Measurements from ENCODE around the gene FRY. TPM values are rescaled to one million over a fixed set of nuclear protein-coding genes. Genes with fewer than 3 reads are reported as not detected.

Gene FRY
- total and polyA plus RNA-seq, 2 of the 13 experiments (the other 11 are each of a cell fraction or from before 2014, with no cell fraction given), result 8.2 to 13.1 TPM

DNA sequence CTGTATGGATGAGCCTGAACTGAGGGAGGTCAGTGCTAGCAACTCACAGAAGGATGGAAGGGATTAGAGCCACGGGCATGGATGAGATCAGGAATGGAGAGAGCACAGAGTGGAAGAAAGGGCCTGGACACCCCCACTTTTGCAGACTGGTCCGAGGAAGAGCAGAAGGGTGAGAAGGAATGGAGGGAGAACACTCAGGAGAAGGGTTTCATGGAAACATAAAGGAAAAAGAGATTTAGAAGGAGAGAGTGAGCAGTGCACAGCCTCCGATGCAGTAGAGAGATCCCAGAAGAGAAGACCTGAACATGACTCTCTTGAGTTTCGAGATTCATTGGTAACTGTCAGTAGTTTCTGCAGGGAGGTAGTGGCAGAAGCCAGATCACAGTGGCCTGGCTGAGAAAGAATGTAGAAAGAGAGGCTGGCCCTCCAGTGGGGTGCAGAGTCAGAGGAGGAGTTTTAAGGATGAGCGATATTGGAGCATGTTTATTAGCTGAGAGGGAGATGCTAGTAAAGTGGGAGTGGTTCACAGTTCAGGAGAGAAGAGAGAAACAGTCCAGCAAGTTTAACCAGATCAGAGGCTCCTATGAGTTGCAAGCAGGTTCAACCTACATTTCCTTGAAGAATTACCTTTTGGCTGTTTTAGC lies 174.6 kb downstream of the FRY start:
- Histone ChIP-seq H3K4me3 (replicated peaks in 1 of 3; ENCODE audit: insufficient read depth in 1 of 3, low read depth in 2 of 3, low read length in 3 of 3) (no peak overlapping the region), H3K9me3 (ENCODE audit: low read length) (no peaks in the 10 kb centered on the region), H3K27me3 (ENCODE audit: control insufficient read depth in 1 of 2, insufficient read depth in 2 of 2, low read length in 2 of 2) (no peaks in the 10 kb centered on the region), H2AFZ (ENCODE audit: low read length) (no peak overlapping the region), H3K4me1 (ENCODE audit: insufficient read depth, low read length) (no peaks in the 10 kb centered on the region), H3K4me2 (ENCODE audit: low read depth, low read length) (no peak overlapping the region), H3K36me3 (replicated peaks in 1 of 2; ENCODE audit: control insufficient read depth in 1 of 2, insufficient read depth in 2 of 2, low read length in 2 of 2) (peaks cover 11 to 36% of the 10 kb centered on the region in 2 experiments), H3K79me2 (ENCODE audit: insufficient read depth, low read length) (no peaks in the 10 kb centered on the region), H4K20me1 (ENCODE audit: insufficient read depth, low read length) (no peaks in the 10 kb centered on the region), H3K9ac (ENCODE audit: insufficient read depth, low read depth, low read length) (no peak overlapping the region), H3K27ac (ENCODE audit: extremely low read length, insufficient read depth, low read length) (no peak overlapping the region)
- no peak for TF ChIP-seq ZFP36 (IDR thresholded peaks at IDR 0.05; ENCODE audit: borderline replicate concordance, low read depth, low read length, partially characterized antibody)
- TF ChIP-seq ZNF883 (CRISPR knock-in tag; IDR thresholded peaks at IDR 0.05; ENCODE audit: not compliant biosample characterization), result no peak
- no peak for TF ChIP-seq CCDC6 (CRISPR knock-in tag; IDR thresholded peaks at IDR 0.05)
- TF ChIP-seq MXD3 (CRISPR knock-in tag; IDR thresholded peaks at IDR 0.05), result no peak
- no peak for ATAC-seq
- POLR2A ChIA-PET, result no interaction called here
- CTCF ChIA-PET (ENCODE audit: low intra/inter-chr PET ratio, low total read pairs), result no interaction called here
- intact Hi-C loops (cut with micrococcal nuclease; ENCODE audit: unreplicated experiment) (no loop called here), in situ Hi-C loops (cut with HindIII; ENCODE audit: extremely low pct_ligation_motif_present, low pct_unique_long_range_greater_than_20kb) (no loop called here)
- DNase-seq (ENCODE audit: low spot score), result no peak
- 88% methylated on average over 5 of the region's 5 CpGs for WGBS (ENCODE audit: low lambda C conversion rate)
- no TSS peak for BruUV-seq (replicated peaks)
- no peak for FAIRE-seq

- DNase-seq (ENCODE audit: low spot score) (no peak), ATAC-seq (no peak), FAIRE-seq (no peak)
- Histone ChIP-seq H3K27me3 (ENCODE audit: control insufficient read depth in 1 of 2, insufficient read depth in 2 of 2, low read length in 2 of 2) (no peaks in the 10 kb centered on the region), H3K36me3 (replicated peaks in 1 of 2; ENCODE audit: control insufficient read depth in 1 of 2, insufficient read depth in 2 of 2, low read length in 2 of 2) (peaks cover 8 to 42% of the 10 kb centered on the region in 2 experiments), H3K9me3 (ENCODE audit: low read length) (no peaks in the 10 kb centered on the region), H3K9ac (ENCODE audit: insufficient read depth, low read depth, low read length) (no peak overlapping the region), H3K79me2 (ENCODE audit: insufficient read depth, low read length) (no peaks in the 10 kb centered on the region), H3K4me2 (ENCODE audit: low read depth, low read length) (no peak overlapping the region), H4K20me1 (ENCODE audit: insufficient read depth, low read length) (no peaks in the 10 kb centered on the region), H3K27ac (ENCODE audit: extremely low read length, insufficient read depth, low read length) (no peak overlapping the region), H2AFZ (ENCODE audit: low read length) (no peak overlapping the region), H3K4me3 (replicated peaks in 1 of 3; ENCODE audit: insufficient read depth in 1 of 3, low read depth in 2 of 3, low read length in 3 of 3) (no peak overlapping the region), H3K4me1 (ENCODE audit: insufficient read depth, low read length) (no peaks in the 10 kb centered on the region)
- no TSS peak for BruUV-seq (replicated peaks)
- whole genome bisulfite sequencing (ENCODE audit: low lambda C conversion rate), result 94% methylated on average over 13 of the region's 13 CpGs
- in situ Hi-C loops (cut with HindIII; ENCODE audit: extremely low pct_ligation_motif_present, low pct_unique_long_range_greater_than_20kb) (no loop called here), intact Hi-C loops (cut with micrococcal nuclease; ENCODE audit: unreplicated experiment) (no loop called here)
- ChIA-PET CTCF (ENCODE audit: low intra/inter-chr PET ratio, low total read pairs) (no interaction called here), POLR2A (no interaction called here)
- TF ChIP-seq ZNF747 (CRISPR knock-in tag; IDR thresholded peaks at IDR 0.05; ENCODE audit: borderline replicate concordance) (no peak), KLF6 (CRISPR knock-in tag; IDR thresholded peaks at IDR 0.05) (no peak), ZNF441 (CRISPR knock-in tag; IDR thresholded peaks at IDR 0.05; ENCODE audit: borderline replicate concordance) (no peak), ZSCAN20 (CRISPR knock-in tag; IDR thresholded peaks at IDR 0.05; ENCODE audit: borderline replicate concordance) (no peak), ZNF629 (CRISPR knock-in tag; conservative IDR thresholded peaks at IDR 0.05) (no peak), MBD4 (IDR thresholded peaks at IDR 0.05; ENCODE audit: borderline replicate concordance, low read length) (no peak), ELK4 (CRISPR knock-in tag; IDR thresholded peaks at IDR 0.05; ENCODE audit: borderline replicate concordance) (no peak), CEBPG (CRISPR knock-in tag; IDR thresholded peaks at IDR 0.05) (no peak), HNRNPLL (IDR thresholded peaks at IDR 0.05; ENCODE audit: low read depth, low read length, poor library complexity, severe bottlenecking) (no peak), ZNF770 (CRISPR knock-in tag; IDR thresholded peaks at IDR 0.05) (no peak), ZNF746 (CRISPR knock-in tag; IDR thresholded peaks at IDR 0.05) (no peak)
These were observed 177.3 kb downstream of the FRY start for GRCh38 chr13:32208860-32209259.

All from HepG2 (cell line).